Measurements from ENCODE around the gene MANSC1.
"Not testable (repeated sequence)": the region's sequence is repeated elsewhere in the genome, so short reads cannot be mapped to it uniquely, and the experiment has no call there.

Gene MANSC1

DNA sequence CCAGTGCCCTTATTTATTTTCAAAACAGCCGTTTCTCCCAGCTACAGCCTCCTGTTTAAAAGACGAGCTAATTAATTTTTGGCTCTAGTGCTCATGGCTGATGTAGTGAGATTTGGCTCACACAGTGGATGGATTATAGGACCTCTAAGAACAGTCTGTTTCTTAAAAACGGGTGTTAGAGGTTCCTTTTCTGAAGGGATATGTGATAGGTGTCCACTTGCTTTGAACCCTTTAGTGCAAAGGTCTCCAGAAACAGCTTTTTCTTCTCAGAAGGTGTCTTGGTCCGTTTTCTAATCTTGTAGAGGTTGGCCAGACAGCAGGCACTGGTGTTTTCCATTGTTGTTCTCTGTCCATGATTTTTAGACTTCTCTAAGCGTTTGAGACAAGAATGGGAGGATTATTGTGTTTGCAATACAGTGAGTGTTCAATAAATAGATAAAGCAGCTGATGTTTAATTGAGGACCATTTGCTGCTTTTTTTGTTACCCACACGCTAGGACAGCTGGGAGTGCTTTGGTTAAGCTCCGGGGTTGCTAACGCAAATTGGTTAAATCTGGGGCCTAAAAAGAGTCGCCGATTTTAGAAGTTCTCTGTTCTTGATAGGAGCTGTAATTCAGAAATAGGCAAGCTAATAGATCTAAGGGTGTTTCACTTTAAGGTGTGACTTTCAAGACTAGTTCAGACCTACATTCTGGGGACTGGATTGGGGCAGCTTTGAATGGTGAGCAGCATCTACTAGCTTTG is 7.8 kb upstream of the MANSC1 start:
- Histone ChIP-seq H3K9me3 (ENCODE audit: control insufficient read depth, insufficient read depth, low read length) (no peaks in the 10 kb centered on the region), H3K27me3 (ENCODE audit: control insufficient read depth, insufficient read depth, low read length) (no peaks in the 10 kb centered on the region), H3K4me1 (ENCODE audit: control insufficient read depth, insufficient read depth, low read length) (no peaks in the 10 kb centered on the region), H3K36me3 (ENCODE audit: control insufficient read depth, insufficient read depth, low read length) (no peaks in the 10 kb centered on the region), H3K9ac (ENCODE audit: low read depth, low read length) (peak overlapping the region; percentile 50), H3K4me3 (ENCODE audit: low read depth, low read length) (peak overlapping the region; percentile 83)

DNA sequence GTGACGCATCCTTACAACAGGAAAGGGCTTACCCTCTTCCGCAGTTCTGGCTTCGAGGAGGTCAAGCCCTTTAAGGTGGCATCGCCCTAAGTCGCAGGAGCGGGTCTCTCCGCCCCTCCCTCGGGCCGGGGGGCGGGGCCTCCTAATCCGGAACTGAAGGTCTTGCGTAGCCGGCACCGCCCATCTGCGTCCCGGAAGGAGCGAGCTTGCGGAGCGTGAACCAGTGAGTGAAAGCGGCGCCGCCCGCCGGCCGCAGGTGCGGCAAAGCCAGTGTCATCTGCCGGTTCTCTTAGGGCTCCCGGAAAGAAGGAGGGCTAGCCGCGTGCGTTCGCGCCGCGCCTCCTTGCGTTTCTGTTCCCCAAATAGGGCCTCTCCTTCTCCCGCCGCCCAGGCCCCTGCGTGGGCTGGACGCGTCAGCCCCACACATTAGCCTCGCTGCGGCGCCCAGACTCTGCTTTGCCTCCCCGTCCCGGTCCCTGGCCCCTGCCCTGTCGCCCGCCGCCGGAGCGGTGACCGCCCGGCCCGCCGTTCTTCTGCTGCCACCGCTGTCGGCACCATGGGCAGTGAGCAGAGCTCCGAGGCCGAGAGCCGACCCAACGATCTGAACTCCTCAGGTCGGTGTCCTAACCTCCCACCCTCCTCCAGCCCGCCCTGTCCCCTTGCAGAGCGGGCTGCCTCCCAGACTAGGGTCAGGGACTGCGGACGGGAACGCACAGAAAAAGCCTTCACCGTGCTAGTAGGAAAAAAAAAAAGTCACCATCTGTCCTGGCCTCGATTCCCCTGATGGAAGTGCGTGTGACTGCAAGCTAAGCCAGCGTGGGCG is 7.1 kb upstream of the MANSC1 start, which contains the start of gene BORCS5:
BORCS5 (plus strand) TSS at position 183 of the 823 bp plus-strand sequence; CDS start at position 557, 374 bp downstream.
- peak within 1 kb of the TSS; percentile 50 for H3K9ac ChIP-seq (ENCODE audit: low read depth, low read length)
- no peaks in the 10 kb centered on the region for H3K27me3 ChIP-seq (ENCODE audit: control insufficient read depth, insufficient read depth, low read length)
- H3K4me3 ChIP-seq (ENCODE audit: low read depth, low read length), result peak within 1 kb of the TSS; percentile 83
- H3K4me1 ChIP-seq (ENCODE audit: control insufficient read depth, insufficient read depth, low read length), result no peaks in the 10 kb centered on the region
- no peaks in the 10 kb centered on the region for H3K9me3 ChIP-seq (ENCODE audit: control insufficient read depth, insufficient read depth, low read length)
- no peaks in the 10 kb centered on the region for H3K36me3 ChIP-seq (ENCODE audit: control insufficient read depth, insufficient read depth, low read length)

DNA sequence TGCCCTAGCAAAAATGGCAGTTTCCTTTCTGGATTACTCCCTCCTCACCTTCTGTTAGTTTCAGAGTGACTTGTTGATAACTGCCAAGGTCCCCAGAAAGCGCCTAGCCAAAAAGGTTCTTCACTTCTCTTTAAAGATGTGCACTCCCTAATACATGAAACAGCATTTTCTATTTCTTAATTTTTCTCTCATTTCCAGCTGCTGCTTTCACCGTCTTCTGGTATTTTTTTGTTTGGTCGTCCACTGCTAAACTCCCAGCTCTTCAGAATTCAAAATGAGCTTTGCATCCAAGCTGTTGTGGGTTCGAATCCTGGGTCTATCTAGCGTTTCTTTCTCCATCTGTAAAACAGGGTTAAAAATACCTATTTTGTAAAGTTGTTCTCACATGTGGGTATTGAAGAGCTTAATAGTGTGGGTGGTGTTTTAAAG is 6.4 kb upstream of the MANSC1 start:
- H3K36me3 ChIP-seq (ENCODE audit: control insufficient read depth, insufficient read depth, low read length), result no peaks in the 10 kb centered on the region
- no peaks in the 10 kb centered on the region for H3K4me1 ChIP-seq (ENCODE audit: control insufficient read depth, insufficient read depth, low read length)
- no peaks in the 10 kb centered on the region for H3K27me3 ChIP-seq (ENCODE audit: control insufficient read depth, insufficient read depth, low read length)
- H3K9me3 ChIP-seq (ENCODE audit: control insufficient read depth, insufficient read depth, low read length), result no peaks in the 10 kb centered on the region
- H3K9ac ChIP-seq (ENCODE audit: low read depth, low read length), result no peak overlapping the region
- H3K4me3 ChIP-seq (ENCODE audit: low read depth, low read length), result peak overlapping the region; percentile 83

DNA sequence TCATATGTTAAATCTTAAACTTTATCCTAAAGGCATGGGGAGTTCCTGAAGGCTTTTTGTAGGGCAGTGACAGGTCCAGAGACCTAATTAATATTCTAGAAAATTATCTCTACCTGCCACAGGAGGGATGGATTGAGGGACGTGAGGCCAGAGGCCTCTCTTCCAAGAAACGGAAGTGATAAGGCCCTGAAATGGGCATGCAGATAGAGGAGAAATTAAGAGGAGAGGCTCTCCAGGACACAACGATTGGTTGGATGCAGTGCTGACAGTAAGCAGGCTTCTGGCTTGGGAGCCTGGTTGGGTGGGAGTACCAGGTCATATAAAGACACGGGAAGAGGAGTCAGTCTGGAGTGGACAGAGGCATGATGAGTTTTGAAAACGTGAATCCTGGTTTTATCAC is 3.8 kb upstream of the MANSC1 start:
- Histone ChIP-seq H3K9me3 (ENCODE audit: control insufficient read depth, insufficient read depth, low read length) (no peaks in the 10 kb centered on the region), H3K36me3 (ENCODE audit: control insufficient read depth, insufficient read depth, low read length) (no peaks in the 10 kb centered on the region), H3K9ac (ENCODE audit: low read depth, low read length) (peak overlapping the region; percentile 38)

DNA sequence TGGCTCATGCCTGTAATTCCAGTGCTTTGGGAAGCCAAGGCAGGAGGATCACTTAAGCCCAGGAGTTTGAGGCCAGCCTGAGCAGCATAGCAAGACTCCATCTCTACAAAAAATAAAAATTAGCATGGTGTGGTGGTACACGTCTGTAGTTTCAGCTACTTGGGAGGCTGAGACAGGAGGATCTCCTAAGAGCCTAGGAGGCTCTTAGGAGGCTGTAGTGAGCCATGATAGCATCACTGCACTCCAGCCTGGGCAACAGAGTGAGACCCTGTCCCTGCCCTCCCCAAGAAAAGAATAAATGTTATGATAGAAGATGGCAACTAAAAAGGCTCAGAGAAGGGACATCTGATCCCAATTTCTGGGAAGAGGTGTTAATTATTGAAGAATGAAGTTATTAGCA is 3.2 kb upstream of the MANSC1 start:
- H3K4me1 ChIP-seq (ENCODE audit: control insufficient read depth, insufficient read depth, low read length), result peaks cover 10% of the 10 kb centered on the region
- H3K9ac ChIP-seq (ENCODE audit: low read depth, low read length), result no peak overlapping the region
- no peak overlapping the region for H3K4me3 ChIP-seq (ENCODE audit: low read depth, low read length)
- H3K36me3 ChIP-seq (ENCODE audit: control insufficient read depth, insufficient read depth, low read length), result no peaks in the 10 kb centered on the region
- H3K27me3 ChIP-seq (ENCODE audit: control insufficient read depth, insufficient read depth, low read length), result peaks cover 5% of the 10 kb centered on the region
- H3K9me3 ChIP-seq (ENCODE audit: control insufficient read depth, insufficient read depth, low read length), result no peaks in the 10 kb centered on the region

More for the DNA sequence above, 3.8 kb upstream of the MANSC1 start:
- peaks cover 10% of the 10 kb centered on the region for H3K4me1 ChIP-seq (ENCODE audit: control insufficient read depth, insufficient read depth, low read length)
- H3K27me3 ChIP-seq (ENCODE audit: control insufficient read depth, insufficient read depth, low read length), result peaks cover 5% of the 10 kb centered on the region
- no peak overlapping the region for H3K4me3 ChIP-seq (ENCODE audit: low read depth, low read length)

DNA sequence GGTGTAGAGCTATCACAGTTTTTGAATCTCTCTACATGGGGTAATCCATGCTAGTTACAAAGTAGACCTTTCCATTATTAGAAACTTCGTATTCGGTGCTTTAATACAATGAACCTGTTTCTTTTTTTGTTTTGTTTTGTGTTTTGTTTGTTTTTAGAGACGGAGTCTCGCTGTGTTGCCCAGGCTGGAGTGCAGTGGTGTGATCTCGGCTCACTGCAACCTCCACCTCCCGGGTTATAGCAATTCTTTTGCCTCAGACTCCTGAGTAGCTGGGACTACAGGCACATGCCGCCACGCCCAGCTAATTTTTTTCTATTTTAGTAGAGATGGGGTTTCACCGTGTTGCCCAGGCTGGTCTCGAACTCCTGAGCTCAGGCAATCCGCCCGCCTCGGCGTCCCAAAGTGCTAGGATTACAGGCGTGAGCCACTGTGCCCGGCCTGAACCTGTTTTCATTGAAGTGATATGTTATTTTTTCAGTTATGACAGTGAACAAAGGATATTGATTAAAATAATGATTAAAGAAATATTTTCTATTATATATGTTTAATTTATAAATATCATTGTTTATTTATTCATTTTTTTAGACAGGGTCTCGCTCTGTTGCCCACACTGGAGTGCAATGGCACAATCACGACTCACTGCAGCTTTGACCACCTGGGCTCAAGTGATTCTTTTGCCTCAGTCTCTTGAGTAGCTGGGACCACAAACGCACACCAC is 1.6 kb upstream of the MANSC1 start:
- peaks cover 10% of the 10 kb centered on the region for H3K4me1 ChIP-seq (ENCODE audit: control insufficient read depth, insufficient read depth, low read length)
- not testable (repeated sequence) for H3K9me3 ChIP-seq (ENCODE audit: control insufficient read depth, insufficient read depth, low read length); H3K9ac ChIP-seq (ENCODE audit: low read depth, low read length)

DNA sequence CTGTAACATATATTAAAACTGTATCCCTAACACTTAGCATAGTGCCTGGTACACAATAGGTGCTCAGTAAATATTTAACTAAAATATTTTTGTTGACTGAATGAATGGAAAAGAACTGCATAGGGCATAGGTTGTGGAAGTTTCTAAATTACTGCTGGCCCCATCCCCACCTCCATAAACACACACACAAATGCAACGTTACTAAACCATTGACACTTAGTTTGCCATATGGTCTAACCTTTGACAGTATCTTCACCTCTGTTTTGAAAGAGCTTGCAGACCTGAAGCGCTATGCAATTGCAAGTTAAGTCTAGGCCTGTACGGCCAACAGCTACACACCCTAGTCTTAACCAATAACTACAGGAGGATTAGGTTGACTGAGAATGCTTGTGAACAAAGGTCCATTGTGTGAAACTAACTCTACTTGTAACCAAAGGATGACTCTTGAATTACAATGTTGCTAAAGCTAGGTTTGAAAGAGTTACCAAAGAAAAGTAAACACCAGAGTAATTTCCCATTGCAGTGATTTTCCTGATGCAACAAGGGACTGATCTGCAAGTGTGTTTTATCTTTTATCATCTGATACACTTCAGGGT is 924 bp upstream of the MANSC1 start:
- no peaks in the 10 kb centered on the region for H3K36me3 ChIP-seq (ENCODE audit: control insufficient read depth, insufficient read depth, low read length)
- no peaks in the 10 kb centered on the region for H3K9me3 ChIP-seq (ENCODE audit: control insufficient read depth, insufficient read depth, low read length)
- peak overlapping the region; percentile 76 for H3K4me3 ChIP-seq (ENCODE audit: low read depth, low read length)
- peaks cover 5% of the 10 kb centered on the region for H3K27me3 ChIP-seq (ENCODE audit: control insufficient read depth, insufficient read depth, low read length)
- peaks cover 10% of the 10 kb centered on the region for H3K4me1 ChIP-seq (ENCODE audit: control insufficient read depth, insufficient read depth, low read length)
- no peak overlapping the region for H3K9ac ChIP-seq (ENCODE audit: low read depth, low read length)

More for the DNA sequence above, 1.6 kb upstream of the MANSC1 start:
- H3K36me3 ChIP-seq (ENCODE audit: control insufficient read depth, insufficient read depth, low read length); H3K4me3 ChIP-seq (ENCODE audit: low read depth, low read length); H3K27me3 ChIP-seq (ENCODE audit: control insufficient read depth, insufficient read depth, low read length): not testable (repeated sequence)

DNA sequence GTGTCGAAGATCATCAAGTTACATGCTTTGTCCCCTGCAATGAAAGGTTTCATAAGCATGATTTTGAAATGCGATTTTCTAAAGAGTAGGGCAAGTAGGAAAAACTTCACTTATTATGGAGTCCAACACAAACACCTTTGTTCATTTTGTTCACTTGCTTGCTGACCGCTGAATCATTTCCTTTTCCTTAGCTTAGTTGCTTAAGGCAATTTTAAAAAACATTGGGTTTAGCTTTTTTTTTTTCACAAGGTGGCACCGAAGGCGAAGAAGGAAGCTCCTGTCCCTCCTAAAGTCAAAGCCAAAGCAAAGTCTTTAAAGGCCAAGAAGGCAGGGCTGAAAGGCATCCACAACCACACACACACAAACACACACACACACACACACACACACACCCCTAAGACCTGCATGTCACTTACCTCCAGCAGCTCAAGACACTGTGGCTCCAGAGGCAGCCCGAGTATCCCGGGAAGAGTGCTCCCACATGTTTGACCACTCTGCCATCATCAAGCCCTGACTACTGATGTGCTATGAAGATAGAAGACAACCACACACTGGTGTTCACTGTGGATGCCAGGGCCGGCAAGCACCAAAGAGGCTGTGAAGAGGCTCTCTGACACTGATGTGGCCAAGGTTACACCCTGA is 11.4 kb downstream of the MANSC1 start:
- Histone ChIP-seq H3K4me1 (ENCODE audit: control insufficient read depth, insufficient read depth, low read length) (no peaks in the 10 kb centered on the region), H3K9me3 (ENCODE audit: control insufficient read depth, insufficient read depth, low read length) (no peaks in the 10 kb centered on the region), H3K36me3 (ENCODE audit: control insufficient read depth, insufficient read depth, low read length) (no peaks in the 10 kb centered on the region), H3K4me3 (ENCODE audit: low read depth, low read length) (no peak overlapping the region), H3K27me3 (ENCODE audit: control insufficient read depth, insufficient read depth, low read length) (no peaks in the 10 kb centered on the region), H3K9ac (ENCODE audit: low read depth, low read length) (no peak overlapping the region)

DNA sequence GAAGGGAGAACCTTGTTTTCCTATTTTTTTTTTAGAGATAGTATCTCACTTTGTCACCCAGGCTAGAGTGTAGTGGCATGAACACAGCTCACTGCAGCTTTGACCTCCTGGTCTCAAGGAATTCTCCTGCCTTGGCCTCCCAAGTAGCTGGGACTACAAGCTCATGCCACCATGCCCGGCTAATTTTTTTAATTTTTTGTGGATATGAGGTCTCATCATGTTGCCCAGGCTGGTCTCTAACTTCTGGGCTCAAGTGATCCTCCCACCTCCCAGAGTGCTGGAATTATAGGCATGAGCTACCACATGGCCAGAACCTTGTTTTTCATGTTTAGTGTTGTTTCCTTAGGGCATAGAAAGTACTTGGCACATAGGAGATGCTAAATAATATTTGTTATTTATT is 13.5 kb downstream of the MANSC1 start:
- Histone ChIP-seq H3K4me3 (ENCODE audit: low read depth, low read length) (no peak overlapping the region), H3K36me3 (ENCODE audit: control insufficient read depth, insufficient read depth, low read length) (no peaks in the 10 kb centered on the region), H3K27me3 (ENCODE audit: control insufficient read depth, insufficient read depth, low read length) (no peaks in the 10 kb centered on the region), H3K9ac (ENCODE audit: low read depth, low read length) (no peak overlapping the region), H3K9me3 (ENCODE audit: control insufficient read depth, insufficient read depth, low read length) (no peaks in the 10 kb centered on the region), H3K4me1 (ENCODE audit: control insufficient read depth, insufficient read depth, low read length) (peaks cover 4% of the 10 kb centered on the region)

DNA sequence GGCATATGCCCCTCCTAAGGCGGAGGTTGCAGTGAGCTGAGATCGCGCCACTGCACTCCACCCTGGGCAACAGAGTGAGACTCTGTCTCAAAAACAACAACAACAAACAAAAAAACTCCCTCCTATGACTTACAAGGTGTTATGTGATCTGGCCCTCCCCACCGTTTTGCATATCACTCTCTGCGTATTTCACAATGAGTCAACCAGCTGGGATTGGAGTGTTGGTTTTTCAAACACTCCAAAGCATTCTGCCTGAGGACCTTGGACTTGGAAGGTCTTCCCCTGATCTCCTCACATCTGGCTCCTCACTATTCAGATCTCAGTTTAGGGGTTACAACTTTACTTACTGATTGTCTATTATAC is 14.0 kb downstream of the MANSC1 start:
- Histone ChIP-seq H3K27me3 (ENCODE audit: control insufficient read depth, insufficient read depth, low read length) (no peaks in the 10 kb centered on the region), H3K9me3 (ENCODE audit: control insufficient read depth, insufficient read depth, low read length) (no peaks in the 10 kb centered on the region), H3K4me1 (ENCODE audit: control insufficient read depth, insufficient read depth, low read length) (peaks cover 7% of the 10 kb centered on the region), H3K9ac (ENCODE audit: low read depth, low read length) (no peak overlapping the region), H3K36me3 (ENCODE audit: control insufficient read depth, insufficient read depth, low read length) (no peaks in the 10 kb centered on the region), H3K4me3 (ENCODE audit: low read depth, low read length) (no peak overlapping the region)
